ENCODE data around the gene EYA3.

The EYA3 gene, protein sequence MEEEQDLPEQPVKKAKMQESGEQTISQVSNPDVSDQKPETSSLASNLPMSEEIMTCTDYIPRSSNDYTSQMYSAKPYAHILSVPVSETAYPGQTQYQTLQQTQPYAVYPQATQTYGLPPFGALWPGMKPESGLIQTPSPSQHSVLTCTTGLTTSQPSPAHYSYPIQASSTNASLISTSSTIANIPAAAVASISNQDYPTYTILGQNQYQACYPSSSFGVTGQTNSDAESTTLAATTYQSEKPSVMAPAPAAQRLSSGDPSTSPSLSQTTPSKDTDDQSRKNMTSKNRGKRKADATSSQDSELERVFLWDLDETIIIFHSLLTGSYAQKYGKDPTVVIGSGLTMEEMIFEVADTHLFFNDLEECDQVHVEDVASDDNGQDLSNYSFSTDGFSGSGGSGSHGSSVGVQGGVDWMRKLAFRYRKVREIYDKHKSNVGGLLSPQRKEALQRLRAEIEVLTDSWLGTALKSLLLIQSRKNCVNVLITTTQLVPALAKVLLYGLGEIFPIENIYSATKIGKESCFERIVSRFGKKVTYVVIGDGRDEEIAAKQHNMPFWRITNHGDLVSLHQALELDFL

DNA sequence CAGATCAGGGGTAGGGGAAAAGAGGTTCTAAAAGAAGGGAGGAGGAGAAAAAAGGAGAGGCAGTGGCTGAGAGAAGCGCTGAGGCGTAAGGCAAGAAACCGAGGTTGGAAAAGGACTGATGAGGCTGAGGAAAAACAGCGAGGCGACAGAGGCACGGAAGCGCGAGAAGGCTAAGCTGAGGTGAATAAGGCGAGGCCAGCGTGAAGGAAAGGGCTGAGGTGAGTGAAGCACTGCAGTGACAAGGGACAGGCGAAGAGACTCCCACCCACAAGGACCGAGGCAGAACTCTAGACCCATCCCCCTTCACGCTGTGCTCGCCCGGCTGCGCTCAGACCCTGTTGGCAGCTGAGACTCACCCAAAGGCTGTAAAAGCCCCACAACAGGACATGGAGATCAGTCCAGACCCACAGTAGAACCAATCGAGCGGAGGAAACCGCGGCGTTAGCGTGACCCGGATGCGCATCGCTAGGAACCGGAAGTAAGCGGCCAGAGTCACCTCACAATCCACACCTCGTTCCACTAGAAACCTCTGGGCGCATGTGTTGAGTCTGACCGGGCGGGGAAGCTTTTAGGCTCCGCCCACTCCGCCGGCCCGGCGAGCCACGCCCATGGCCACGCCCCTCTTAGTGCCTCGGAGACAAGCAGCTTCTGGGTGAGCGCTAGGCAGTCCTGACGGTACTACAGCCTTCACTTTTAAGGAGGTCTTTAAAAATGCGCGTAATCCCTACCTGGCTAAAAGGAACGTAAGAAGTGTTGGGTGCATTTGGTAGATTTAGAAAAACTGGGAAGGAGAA, at the start of gene EYA3:
Gene EYA3, minus strand, starts transcription at position 443 of the 794 bp plus-strand sequence. CDS start 30,584 bp downstream, outside the sequence.
- peak; percentile 97 for DNase-seq (ENCODE audit: low read depth)

DNA sequence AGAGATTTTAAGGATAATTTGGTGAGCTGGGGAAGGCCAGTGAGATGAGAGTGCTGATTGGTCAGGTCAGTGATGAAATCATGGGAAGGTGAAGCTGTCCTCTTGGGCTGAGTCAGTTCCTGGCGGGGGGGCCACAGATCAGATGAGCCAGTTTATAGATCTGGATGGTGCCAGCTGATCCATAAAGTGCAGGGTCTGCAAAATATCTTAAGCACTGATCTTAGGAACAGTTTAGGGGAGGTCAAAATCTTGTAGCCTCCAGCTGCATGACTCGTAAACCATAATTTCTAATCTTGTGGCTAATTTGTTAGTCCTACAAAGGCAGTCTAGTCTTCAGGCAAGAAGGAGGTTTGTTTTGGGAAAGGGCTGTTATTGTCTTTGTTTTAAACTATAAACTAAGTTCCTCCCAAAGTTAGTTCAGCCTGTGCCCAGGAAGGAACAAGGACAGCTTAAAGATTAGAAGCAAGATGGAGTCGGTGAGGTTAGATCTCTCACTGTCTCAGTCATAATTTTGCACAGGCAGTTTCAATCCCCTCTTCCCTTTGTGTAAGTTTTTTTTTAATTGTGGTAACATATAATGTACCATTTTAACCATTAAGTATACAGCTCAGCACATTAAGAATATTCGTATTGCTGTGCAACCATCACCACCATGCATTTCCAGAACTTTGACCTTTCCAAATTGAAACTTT, 48.7 kb upstream of the EYA3 start:
- no peak for DNase-seq (ENCODE audit: low read depth)

DNA sequence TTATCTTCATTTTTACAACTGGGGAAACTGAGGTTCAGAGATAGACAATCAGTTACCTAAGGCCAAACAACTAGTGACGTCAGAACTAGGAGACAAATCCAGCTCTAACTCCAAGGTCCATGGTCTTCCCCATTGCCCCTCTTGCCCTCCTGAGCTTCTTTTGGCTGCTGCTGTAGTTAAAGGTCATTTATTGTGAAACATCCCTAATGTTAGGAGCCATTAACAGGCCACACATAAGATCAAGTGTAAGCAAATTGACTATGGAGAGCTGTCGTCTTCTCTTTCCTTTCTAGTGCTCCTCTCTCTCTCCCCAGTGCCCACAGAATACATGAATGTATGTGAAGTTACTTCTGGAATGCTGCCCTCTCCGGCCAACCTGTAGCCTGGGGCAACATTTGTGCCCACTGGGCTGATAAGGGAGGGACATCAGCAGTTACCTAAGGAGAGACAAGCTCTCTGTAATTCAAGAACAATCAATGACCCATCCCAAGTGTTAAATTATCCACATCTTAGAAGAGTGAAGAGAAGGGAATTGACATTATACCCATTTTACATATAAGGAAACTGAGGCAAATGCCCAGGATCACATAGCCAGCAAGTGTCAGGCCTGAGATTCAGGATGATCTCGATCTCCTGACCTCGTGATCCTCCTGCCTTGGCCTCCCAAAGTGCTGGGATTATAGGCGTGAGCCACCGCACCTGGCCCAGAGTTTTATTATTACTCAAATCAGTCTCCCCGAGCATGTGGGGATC, 47.9 kb upstream of the EYA3 start:
- no peak for DNase-seq (ENCODE audit: low read depth)

DNA sequence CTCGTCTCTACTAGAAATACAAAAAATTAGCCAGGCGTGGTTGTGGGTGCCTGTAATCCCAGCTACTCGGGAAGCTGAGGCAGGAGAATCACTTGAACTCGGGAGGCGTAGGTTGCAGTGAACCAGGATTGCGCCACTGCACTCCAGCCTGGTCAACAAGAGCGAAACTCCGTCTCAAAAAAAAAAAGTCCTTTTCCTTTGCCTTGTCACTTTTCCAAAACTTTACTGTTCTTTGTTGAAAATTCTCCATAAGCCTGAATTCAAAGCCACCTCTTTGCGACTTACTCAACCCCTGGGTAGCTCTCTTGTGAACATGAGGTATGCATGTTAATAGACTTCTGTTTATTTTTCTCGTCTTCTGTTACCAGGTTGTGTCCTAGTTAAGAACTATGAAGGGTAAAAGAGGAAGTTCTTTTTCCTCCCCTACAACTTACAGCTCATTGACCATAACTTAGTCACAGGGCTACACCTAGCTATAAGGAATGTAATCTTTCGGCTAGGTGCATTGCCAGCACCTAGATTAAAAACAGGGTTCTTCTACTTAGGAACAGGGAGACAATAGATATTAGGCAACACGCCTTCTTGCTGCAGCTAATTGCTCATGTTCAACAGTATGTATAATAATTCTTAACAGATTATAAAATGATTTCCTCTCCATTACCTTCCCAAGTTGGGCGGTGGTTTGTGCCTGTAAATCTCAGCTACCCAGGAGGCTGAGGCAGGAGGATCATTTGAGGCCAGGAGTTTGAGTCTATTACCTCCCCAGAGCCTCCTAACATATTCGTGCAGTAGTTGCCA, 47.2 kb upstream of the EYA3 start:
- DNase-seq (ENCODE audit: low read depth): no peak

DNA sequence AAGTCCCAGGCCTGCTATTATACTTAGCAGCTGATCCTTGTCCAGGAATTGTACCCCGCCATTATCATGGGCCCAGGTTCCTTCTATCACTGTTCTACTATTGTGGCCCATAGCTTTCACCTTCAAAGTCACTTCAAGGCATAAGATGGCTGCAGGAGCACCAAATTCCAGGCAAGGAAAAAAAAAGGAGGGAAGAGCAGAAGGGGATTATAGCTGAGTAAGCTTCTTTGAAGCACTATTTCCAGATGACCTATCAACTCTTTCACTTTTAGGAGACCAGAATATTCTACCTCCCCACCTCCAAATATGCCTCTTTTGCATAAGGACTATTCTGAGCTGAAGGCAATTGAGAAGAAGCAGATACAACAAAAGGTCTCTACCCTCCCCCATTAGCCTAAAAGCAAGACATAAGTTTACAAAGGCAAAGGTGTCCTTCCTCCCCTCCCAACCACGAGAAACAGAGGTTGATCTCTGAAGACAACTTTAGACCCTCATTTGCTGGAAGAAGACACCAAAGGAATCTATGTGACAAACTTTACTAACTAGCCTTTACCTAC, 46.3 kb upstream of the EYA3 start:
- DNase-seq (ENCODE audit: low read depth): no peak

DNA sequence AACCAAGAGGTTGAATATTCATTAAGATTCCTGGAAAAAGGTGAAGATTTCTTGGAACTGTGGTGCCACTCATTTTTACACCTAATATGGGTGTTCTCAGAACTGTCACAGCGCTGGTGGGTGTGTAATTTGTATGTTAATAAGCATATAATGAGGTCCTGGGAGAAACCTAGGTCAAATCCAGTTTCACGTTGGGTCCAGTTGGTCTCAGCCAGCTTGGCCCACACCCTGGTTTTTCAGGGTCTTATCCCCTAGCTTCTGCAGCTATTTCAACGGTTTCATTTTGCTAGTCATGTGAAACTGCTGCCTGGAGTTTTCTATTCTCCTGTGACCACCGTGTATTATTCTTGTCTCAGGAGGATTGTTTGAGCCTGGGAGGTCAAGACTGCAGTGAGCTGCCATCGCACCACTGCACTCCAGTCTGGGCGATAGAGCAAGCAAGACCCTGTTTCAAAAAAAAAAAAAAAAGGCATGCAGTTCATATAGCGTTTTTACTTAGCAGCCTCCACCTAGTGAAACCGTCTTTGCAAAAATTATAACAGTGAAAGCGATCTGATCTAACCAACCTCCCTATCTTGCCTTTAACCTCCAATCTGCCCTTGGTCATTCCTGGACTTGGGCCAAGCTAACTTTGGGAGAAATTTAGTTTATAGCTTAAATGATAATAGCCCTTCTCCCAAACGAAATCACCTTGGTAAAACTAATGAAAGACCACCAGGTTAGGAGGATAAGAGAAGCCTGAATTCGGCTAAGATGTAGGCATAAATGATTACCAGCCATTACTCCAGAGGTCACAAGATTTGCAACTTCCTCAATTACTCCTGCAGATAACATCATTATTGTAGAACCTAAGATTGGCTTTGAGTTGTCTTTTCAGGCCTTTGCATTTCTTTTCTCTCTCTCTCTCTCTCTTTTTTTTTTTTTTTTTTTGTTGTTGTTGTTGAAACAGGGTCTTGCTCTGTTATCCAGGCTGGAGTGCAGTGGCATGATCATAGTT, 44.1 kb upstream of the EYA3 start:
- DNase-seq (ENCODE audit: low read depth): no peak

DNA sequence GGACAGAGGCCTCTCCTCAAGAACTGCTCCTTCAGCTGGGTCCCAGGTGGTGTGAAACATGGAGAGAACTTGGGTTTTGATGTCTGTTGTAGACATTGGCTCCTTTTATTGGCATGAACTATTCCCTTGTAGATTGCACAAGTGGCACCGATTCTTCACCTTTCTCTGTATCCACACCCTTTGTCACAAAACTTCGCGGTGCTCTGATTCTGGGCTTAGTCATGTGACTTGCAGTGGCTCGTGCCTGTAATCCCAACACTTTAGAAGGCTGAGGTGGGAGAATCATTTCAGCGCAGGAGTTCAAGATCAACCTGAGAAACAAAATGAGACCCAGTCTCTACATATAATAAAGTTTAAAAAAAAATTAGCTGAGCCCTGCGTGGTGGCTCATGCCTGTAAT, 42.5 kb upstream of the EYA3 start:
- no peak for DNase-seq (ENCODE audit: low read depth)

DNA sequence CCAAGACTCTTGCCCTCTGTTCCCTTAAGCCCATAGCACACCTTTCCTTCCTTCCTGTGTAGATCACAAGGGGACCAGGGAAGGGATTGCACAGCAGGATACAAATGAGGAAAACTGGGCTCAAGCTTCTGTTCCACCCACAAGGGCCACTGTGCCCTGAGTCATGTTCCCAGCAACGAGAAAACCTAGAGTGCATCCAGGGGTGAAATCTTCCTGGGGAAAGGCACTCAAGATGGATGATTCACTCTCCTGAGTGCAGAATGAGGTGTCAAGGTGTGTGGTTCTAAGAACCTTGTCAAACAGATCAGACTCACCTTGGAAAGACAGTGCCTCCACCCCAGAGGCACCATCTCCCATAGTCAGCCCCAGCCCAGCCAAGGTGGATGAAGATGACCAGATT, 40.7 kb upstream of the EYA3 start:
- DNase-seq (ENCODE audit: low read depth): no peak

DNA sequence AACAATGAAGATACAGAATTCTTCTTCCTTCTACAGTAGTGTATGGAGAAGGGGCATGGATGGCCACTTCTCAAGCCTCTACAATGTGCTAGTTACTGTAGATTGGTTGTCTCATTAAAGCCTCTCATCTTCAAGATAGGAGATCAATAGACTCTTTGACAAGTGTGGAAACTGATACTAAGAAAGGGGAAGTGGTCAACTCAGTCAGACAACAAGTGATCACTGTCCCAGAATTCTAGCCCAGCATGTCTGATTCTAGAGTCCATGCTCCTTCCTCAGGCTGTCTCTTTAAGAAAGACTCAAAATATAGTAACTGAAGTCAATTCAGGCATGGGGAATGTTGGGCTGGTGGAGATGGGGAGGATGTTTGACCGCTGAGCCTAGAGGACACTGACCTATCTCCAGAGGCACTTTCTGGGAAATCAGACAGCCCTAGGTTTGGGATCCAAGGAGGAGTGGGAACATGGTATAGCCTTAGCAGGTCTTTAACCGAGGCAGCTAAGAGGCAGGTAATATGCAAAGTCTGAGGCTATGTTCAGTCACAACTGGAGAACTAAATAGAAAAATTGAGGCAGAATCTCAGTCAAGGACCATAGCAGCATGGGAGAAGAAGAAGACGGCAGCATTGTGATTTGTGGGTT, 39.3 kb upstream of the EYA3 start:
- DNase-seq (ENCODE audit: low read depth): no peak

DNA sequence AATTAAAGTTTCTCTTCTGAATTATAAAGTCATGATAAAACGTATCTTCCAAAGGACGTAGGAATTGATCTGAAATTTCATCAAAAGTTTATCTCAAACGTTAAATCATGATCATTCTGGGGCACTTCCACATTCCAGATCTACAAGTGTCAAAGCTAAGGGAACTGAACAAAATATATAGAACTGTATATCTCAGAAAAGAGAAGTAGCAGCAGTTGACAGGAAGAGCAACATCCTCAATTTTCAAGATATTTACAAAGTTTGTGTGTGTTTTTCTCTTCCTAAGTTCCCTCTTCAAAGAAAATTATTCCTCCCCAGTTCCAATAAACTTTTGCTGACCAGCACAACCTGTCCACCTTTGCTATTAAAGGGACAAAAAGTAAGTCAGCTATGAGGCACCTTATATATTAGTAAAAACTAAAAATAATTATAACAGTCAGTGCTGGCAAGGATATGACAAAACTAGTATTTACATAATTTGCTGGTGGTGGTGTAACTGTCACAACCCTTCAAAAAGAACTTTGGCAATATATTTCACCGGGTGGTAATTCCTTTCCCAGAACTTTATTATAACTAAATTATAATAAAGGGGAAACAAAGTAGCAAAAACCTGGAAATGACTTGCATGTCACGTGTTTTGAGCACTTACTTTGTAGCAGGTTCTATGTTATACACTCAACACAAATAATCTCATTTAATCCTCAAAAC, 38.5 kb upstream of the EYA3 start:
- no peak for DNase-seq (ENCODE audit: low read depth)

DNA sequence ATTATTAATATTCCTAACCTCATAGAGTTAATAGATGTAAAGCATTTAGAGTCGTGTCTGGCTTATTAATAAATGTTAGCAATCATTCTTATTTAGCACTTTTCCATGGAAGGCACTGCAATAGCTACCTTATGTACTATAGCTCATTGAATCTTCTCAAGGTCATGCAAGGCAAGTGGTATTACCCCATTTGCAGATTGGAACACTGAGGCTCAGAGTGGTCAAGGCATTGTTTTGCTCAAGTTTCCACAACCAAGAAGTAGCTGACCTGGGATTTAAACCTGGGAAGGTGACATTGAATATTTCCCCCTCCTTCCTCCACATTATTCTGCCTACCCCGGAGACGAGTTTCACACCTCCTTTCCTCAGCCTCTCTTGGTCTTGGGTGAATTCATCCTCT, 37.8 kb upstream of the EYA3 start:
- DNase-seq (ENCODE audit: low read depth): no peak

DNA sequence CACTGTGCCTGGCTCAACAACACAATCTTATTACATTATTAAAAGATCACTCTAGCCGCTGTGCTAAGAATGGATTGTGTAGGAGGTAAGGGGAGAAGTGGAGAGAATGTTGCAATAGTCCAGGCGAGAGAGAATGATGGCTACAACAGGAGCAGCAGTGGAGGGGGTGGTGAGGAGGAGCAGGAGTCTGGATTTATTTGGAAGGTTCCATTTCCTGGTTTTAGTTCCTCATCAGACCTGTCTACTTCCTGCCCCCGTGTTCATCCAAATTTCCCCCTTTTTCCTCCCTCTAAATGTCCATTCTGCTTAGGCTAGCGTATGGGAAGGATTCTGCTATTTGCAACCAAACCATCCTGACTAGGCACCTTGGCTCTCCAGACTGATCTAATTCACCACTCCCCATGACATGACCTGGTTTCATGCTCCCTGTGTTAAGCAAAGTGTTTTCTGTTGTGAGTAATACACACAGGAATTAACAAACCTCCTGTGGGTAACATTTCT, 35.1 kb upstream of the EYA3 start:
- no peak for DNase-seq (ENCODE audit: low read depth)

DNA sequence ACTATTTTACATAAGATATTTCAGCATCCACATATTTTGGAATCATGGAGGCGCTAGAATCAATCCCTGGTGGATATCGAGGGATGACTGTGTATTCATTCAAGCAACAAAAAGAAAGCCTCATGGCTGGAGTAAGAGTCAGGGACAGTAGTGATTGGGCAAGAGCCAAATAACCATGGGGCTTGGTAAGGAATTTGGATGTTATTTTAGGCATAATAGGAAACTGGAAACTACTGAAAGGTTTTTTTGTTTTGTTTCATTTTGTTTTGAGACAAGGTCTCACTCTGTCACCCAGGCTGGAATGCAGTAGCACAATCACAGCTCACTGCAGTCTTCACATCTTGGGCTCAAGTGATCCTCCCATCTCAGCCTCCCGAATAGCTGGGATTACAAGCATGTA, 33.8 kb upstream of the EYA3 start:
- no peak for DNase-seq (ENCODE audit: low read depth)

DNA sequence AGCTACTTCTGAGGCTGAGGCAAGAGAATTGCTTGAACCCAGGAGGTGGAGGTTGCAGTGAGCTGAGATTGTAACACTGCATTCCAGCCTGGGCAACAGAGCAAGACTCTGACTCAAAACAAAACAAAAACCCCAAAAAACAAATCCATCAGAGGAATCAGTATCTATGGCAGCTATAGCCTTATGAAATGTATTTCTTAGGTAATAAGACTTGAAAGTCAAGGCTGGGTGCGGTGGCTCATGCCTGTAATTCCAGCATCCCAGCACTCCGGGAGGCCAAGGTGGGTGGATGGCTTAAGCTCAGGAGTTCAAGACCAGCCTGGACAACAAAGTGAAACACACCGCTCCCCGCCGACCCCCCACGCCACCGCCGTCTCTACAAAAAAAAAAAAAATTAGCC, 31.1 kb upstream of the EYA3 start:
- DNase-seq (ENCODE audit: low read depth): no peak

DNA sequence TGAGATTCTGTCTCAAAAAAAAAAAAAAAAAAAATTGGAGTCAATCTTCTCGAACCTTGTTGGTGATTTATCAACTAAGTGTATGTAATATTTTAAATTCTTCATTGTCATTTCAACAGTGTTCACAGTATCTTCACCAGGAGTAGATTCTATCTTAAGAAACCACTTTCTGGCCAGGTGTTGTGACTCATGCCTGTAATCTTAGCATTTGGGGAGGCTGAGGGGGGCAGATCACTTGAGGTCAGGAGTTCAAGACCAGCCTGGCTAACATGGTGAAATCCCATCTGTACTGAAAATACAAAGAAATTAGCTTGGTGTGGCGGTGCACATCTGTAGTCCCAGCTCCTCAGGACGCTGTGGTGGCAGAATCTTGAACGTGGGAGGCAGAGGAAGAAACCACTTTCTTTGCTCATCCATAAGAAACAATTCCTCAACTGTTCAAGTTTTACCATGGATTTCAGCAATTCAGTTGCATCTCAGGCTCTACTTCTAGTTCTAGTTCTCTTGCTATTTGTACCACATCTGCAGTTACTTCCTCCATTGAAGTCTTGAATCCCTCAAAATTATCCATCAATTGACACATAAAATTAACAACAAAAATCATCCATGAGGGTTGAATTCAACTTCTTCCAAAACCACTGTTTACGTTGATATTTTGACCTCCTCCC, 30.4 kb upstream of the EYA3 start:
- no peak for DNase-seq (ENCODE audit: low read depth)

DNA sequence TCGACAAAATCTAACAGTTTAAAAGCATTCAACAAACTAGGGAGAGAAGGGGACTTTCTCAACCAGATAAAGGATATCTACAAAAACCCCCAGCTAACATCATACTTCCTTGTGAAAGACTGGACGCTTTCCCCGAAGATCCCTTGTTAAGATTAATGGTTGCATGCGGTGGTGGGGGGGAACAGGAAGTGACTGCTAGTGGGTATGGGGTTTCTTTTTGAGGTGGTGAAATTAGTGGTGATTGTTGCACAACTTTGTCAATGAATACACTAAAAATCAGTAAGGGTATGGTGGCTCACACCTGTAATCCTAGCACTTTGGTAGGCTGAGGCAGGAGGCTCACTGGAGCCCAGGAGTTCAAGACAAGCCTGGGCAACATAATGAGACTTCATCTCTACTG, 26.9 kb upstream of the EYA3 start:
- no peak for DNase-seq (ENCODE audit: low read depth)

DNA sequence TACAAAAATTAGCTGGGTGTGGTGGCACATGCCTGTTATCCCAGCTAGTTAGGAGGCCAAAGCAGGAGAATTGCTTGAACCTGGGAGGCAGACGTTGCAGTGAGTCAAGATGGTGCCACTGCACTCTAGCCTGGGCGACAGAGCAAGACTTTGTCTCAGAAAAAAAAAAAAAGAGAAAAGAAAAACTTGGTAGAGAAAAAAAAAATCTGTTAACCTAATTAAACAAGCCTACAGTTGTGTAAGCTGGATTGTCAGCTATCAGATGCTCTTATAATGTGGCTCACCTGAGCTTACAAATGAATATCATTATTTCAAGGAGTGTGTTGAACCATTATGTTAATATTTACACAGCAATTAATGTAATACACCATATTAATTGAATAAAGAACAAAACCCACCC, 26.4 kb upstream of the EYA3 start:
- no peak for DNase-seq (ENCODE audit: low read depth)

DNA sequence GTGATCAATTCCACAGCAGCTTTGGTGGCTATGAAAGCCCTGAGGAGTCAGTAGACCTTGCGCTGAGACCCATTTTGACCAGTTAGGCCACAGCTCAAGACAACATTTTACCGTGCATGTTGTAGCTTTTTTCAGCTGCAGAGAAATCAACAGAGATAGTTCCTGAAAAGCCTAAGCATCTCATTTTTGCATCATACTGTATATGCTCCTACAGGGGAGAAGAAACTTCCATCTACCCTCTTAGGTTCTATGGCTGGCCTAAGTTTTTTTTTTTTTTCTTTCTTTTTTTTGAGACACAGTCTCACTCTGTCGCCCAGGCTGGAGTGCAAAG, 24.8 kb upstream of the EYA3 start:
- no peak for DNase-seq (ENCODE audit: low read depth)

Measured in stimulated activated CD8-positive, alpha-beta memory T cell treated with anti-CD3 and anti-CD28 coated beads, Interleukin-15, amount 100 ng/mL, for 24 hours (primary cell).